Suprapubic skin (tissue), 4 donors: ENCODE measurements around the gene TMPRSS6. TPM values are rescaled to one million over a fixed set of nuclear protein-coding genes. Genes with fewer than 3 reads are reported as not detected.
A peak's percentile ranks its signal among the peaks of the same experiment; 100 is the strongest.

Source experiments
- DNase-seq, 2 donors: peaks; one replicate each; pipeline ENCODE4 v3.0.0-alpha.2; 2019; ENCODE audit warnings: low spot score in 2 of 2
- H3K27ac ChIP-seq: fragments of 200-600 bp; sonication (generic); one replicate; pipeline ENCODE4 v1.5.1; 2019
- H3K27me3 ChIP-seq: fragments of 200-600 bp; sonication (generic); one replicate; pipeline ENCODE4 v1.5.1; 2019
- H3K36me3 ChIP-seq: fragments of 200-600 bp; sonication (generic); one replicate; pipeline ENCODE4 v1.5.1; 2019
- H3K4me1 ChIP-seq: fragments of 200-600 bp; sonication (generic); one replicate; pipeline ENCODE4 v1.5.1; 2019
- H3K4me3 ChIP-seq: fragments of 200-600 bp; sonication (generic); one replicate; pipeline ENCODE4 v1.5.1; 2019; ENCODE audit warnings: mild to moderate bottlenecking
- H3K9me3 ChIP-seq: fragments of 200-600 bp; sonication (generic); one replicate; pipeline ENCODE4 v1.5.1; 2019
- EP300 ChIP-seq: sonication (generic); formaldehyde crosslinking; IDR thresholded peaks from one replicate; pipeline ENCODE4 v1.6.1; 2017; ENCODE audit warnings: antibody characterized with exemption
- POLR2A ChIP-seq, 2 donors: fragments of 450-650 bp; IDR thresholded peaks; one replicate each; pipeline ENCODE4 v1.6.1; 2017; ENCODE audit warnings: antibody characterized with exemption in 2 of 2, mild to moderate bottlenecking in 2 of 2, moderate library complexity in 2 of 2
- POLR2AphosphoS5 ChIP-seq, 3 donors: sonication (generic); formaldehyde crosslinking; IDR thresholded peaks; one replicate each; pipeline ENCODE4 v1.6.1; 2017; ENCODE audit warnings: antibody characterized with exemption in 3 of 3
- WGBS: methylation state at CpG from one replicate; pipeline ENCODE4 v1.1.5; 2018; 5-methylcytosine and 5-hydroxymethylcytosine counted together
- total RNA-seq, 4 donors: library from RNA; depleted of rRNA; stranded (reverse); fragments of >200 nt; gene quantifications; one replicate each; pipeline ENCODE4 v1.1.0, GENCODE V29; 2016
- TF ChIP-seq, protein P1 (sequence below), 2 donors: fragments of 200-600 bp in 1 of 2; fragments of 450-650 bp in 1 of 2; sonication (generic) in 1 of 2; IDR thresholded peaks; one replicate each; pipeline ENCODE4 v1.5.1; 2016 to 2019; ENCODE audit warnings: antibody characterized with exemption in 2 of 2, mild to moderate bottlenecking in 1 of 2, moderate library complexity in 1 of 2

TMPRSS6 gene
- total RNA-seq, 4 donors from 2014 or later: 0.30 to 3.8 (median 1.0) TPM

DNA sequence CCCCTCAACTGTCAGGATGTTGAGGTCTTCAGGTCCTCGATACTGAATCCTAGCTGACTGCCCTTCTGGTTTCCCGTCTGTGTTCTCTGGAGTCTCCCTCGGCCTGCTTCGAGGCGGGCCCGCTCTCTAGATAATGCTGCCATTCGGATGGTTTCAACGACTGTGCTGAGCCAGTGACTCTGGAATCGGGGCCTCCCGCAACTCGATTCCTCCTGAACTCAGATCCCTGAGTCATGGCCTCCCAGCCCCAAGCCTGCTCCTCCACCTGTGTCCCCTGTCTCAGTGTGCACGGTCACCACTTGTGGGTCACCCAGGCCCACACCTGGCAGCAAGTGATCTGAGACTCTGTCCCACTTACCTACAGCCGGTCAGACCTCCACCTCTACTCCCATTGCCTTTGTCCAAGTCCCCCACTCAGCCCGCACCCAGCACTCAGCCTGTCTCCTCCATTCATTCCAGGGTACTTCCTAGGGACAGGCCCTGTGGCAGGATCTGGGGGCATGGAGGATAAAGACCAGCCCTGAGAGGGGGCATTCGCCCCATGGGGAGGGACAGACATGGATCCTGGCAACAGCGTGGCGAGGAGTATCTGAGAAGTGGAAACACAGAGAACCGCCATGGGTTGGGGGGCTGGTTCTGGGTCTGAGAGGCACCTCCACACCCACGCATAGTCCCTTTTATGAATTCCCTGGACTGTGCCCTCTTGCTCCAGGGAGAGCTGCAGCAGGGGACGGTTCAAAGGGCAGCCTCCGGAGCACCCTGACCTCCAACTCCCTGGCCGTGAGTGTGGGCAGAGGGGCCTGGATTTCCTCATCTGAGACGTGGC, 75.7 kb downstream of the TMPRSS6 start:
- Histone ChIP-seq H3K4me1 (peaks cover 16% of the 10 kb centered on the region), H3K27me3 (peaks cover 9% of the 10 kb centered on the region), H3K27ac (no peak overlapping the region), H3K36me3 (peaks cover 20% of the 10 kb centered on the region), H3K4me3 (no peak overlapping the region), H3K9me3 (no peaks in the 10 kb centered on the region)
- no peak for TF ChIP-seq POLR2A (IDR thresholded peaks at IDR 0.05)
- TF ChIP-seq, protein P1, sequence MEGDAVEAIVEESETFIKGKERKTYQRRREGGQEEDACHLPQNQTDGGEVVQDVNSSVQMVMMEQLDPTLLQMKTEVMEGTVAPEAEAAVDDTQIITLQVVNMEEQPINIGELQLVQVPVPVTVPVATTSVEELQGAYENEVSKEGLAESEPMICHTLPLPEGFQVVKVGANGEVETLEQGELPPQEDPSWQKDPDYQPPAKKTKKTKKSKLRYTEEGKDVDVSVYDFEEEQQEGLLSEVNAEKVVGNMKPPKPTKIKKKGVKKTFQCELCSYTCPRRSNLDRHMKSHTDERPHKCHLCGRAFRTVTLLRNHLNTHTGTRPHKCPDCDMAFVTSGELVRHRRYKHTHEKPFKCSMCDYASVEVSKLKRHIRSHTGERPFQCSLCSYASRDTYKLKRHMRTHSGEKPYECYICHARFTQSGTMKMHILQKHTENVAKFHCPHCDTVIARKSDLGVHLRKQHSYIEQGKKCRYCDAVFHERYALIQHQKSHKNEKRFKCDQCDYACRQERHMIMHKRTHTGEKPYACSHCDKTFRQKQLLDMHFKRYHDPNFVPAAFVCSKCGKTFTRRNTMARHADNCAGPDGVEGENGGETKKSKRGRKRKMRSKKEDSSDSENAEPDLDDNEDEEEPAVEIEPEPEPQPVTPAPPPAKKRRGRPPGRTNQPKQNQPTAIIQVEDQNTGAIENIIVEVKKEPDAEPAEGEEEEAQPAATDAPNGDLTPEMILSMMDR (IDR thresholded peaks at IDR 0.05): no peak
- TF ChIP-seq EP300: no peak
- 88% methylated on average over 21 of the region's 23 CpGs for WGBS
- no peak for DNase-seq

DNA sequence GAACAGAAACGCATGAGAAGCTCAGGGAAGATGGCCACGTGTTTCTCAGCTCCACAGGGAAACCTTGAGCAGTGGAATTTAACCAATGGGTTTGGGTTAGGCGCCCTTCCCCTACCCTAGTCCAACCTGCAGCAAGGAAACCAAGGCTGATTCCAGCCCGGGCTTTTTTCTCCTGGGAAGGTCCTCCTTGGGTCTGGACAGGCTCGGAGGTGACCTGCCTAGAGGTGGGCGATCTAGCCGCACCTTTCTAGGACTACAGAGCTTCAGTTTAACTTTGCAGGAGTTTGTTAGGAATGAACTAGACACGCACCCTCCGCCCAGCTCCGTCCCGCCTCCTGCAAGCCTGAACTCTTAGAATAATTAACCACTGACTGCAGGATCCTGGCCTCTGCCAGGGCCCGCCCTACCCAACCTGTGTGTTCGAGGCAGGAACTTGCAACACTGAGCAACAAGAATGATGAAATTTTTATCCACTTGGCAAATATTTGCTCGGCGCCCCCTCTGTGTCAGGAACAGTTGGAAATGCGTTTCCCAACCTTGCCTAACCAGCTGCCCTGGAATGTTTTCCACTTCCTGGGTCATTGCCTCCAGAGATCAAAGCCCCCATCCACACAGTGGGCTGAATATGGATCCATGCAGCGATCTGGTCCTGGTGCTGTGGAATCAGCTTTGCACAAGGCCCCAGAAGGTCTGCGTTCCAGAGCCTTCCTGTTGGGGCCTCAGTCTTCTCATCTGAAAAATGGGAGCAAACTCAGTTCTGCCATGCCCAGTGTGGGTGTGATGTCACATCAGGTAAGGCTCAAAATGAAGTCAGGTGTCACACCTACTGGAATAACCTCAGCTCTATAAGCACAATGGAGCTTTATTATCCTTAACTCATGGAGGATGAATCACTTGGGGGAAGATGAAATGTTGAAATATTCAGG, 76.7 kb downstream of the TMPRSS6 start:
- DNase-seq: no peak
- H3K27ac ChIP-seq: peak overlapping the region; percentile 77
- H3K27me3 ChIP-seq: peaks cover 9% of the 10 kb centered on the region
- H3K36me3 ChIP-seq: peaks cover 29% of the 10 kb centered on the region
- TF ChIP-seq POLR2AphosphoS5 (IDR thresholded peaks at IDR 0.05) (peak in 2 of 3 donors; percentile 30 to 40), EP300 (no peak)
- no peaks in the 10 kb centered on the region for H3K9me3 ChIP-seq
- no peak overlapping the region for H3K4me3 ChIP-seq
- H3K4me1 ChIP-seq: peaks cover 16% of the 10 kb centered on the region
- 24% methylated on average over 11 of the region's 18 CpGs for WGBS

GRCh38 chr22:37032134-37032534, 77.4 kb downstream of the TMPRSS6 start:
- WGBS: 33% methylated on average over 2 of the region's 2 CpGs
- peaks cover 16% of the 10 kb centered on the region for H3K4me1 ChIP-seq
- TF ChIP-seq POLR2A (IDR thresholded peaks at IDR 0.05) (no peak), EP300 (no peak)
- TF ChIP-seq, protein P1 (IDR thresholded peaks at IDR 0.05): no peak
- no peak overlapping the region for H3K4me3 ChIP-seq
- H3K36me3 ChIP-seq: peaks cover 35% of the 10 kb centered on the region
- no peaks in the 10 kb centered on the region for H3K9me3 ChIP-seq
- H3K27ac ChIP-seq: peak overlapping the region; percentile 77
- peaks cover 5% of the 10 kb centered on the region for H3K27me3 ChIP-seq
- DNase-seq: no peak

- TF ChIP-seq, protein P1 (IDR thresholded peaks at IDR 0.05): no peak
- TF ChIP-seq EP300 (no peak), POLR2AphosphoS5 (IDR thresholded peaks at IDR 0.05) (no peak), POLR2A (IDR thresholded peaks at IDR 0.05) (no peak)
- Histone ChIP-seq H3K4me1 (peaks cover 18% of the 10 kb centered on the region), H3K9me3 (no peaks in the 10 kb centered on the region), H3K27me3 (no peaks in the 10 kb centered on the region), H3K27ac (no peak overlapping the region), H3K36me3 (peaks cover 47% of the 10 kb centered on the region), H3K4me3 (no peak overlapping the region)
- WGBS: 71% methylated on average over 8 of the region's 14 CpGs
- no peak for DNase-seq
These were observed 78.8 kb downstream of the TMPRSS6 start for GRCh38 chr22:37030560-37031281.

- H3K4me3 ChIP-seq: no peak overlapping the region
- DNase-seq: no peak
- H3K27me3 ChIP-seq: no peaks in the 10 kb centered on the region
- H3K9me3 ChIP-seq: no peaks in the 10 kb centered on the region
- peaks cover 19% of the 10 kb centered on the region for H3K4me1 ChIP-seq
- TF ChIP-seq POLR2A (IDR thresholded peaks at IDR 0.05): no peak
- TF ChIP-seq POLR2AphosphoS5 (IDR thresholded peaks at IDR 0.05): no peak
- no peak for TF ChIP-seq EP300
- TF ChIP-seq, protein P1 (IDR thresholded peaks at IDR 0.05): no peak
- H3K36me3 ChIP-seq: peaks cover 64% of the 10 kb centered on the region
- WGBS: 89% methylated on average over 22 of the region's 22 CpGs
- no peak overlapping the region for H3K27ac ChIP-seq
These were observed 80.5 kb downstream of the TMPRSS6 start for GRCh38 chr22:37028692-37029674.
